ENCODE data around the gene CNBD2. TPM values are rescaled to one million over a fixed set of nuclear protein-coding genes. Genes with fewer than 3 reads are reported as not detected.
A peak's percentile ranks its signal among the peaks of the same experiment; 100 is the strongest.

CNBD2 gene
- total and polyA plus RNA-seq, 12 donors = 1.1 to 23.3 (median 5.2) TPM

- Histone ChIP-seq H3K4me1 (replicated peaks in 1 of 2) (no peaks in the 10 kb centered on the region), H3K27ac (no peak overlapping the region), H3K4me3 (no peak overlapping the region), H3K27me3 (no peaks in the 10 kb centered on the region), H3K36me3 (replicated peaks in 1 of 2) (no peaks in the 10 kb centered on the region), H3K9me3 (replicated peaks in 1 of 3) (no peaks in the 10 kb centered on the region)
- no peak for DNase-seq
- TF ChIP-seq CTCF (IDR thresholded peaks at IDR 0.05) (no peak), POLR2A (IDR thresholded peaks at IDR 0.05) (no peak)
- WGBS, 4 donors = 84 to 100% (median 91%) methylated on average over 2 of the region's 2 CpGs
- intact Hi-C loops (cut with DNase I) = loop anchor here in 1 of 2 donors (10.0 kb wide), 1 partner anchor 459 kb away; no protein-coding TSS in a partner anchor
Observed at GRCh38 chr20:35985806-35986205, 17.4 kb downstream of the CNBD2 start.

- no peak for DNase-seq
- no peaks in the 10 kb centered on the region for H3K27me3 ChIP-seq
- WGBS, 4 donors = 65 to 88% (median 70%) methylated on average over 2 of the region's 2 CpGs
Observed at GRCh38 chr20:35988910-35989463, 20.6 kb downstream of the CNBD2 start.

GRCh38 chr20:35991142-35991771 lies 22.9 kb downstream of the CNBD2 start:
- Histone ChIP-seq H3K36me3 (replicated peaks in 1 of 2) (no peaks in the 10 kb centered on the region), H3K4me1 (replicated peaks in 1 of 2) (no peaks in the 10 kb centered on the region), H3K27ac (no peak overlapping the region), H3K9me3 (replicated peaks in 1 of 3) (no peaks in the 10 kb centered on the region), H3K27me3 (no peaks in the 10 kb centered on the region), H3K4me3 (no peak overlapping the region)
- intact Hi-C loops (cut with DNase I) = no loop called here
- 25 to 36% (median 31%) methylated on average over 3 of the region's 3 CpGs for WGBS, 4 donors
- peak in 3 of 7 donors; percentile 29 for DNase-seq
- TF ChIP-seq POLR2A (IDR thresholded peaks at IDR 0.05) (no peak), CTCF (IDR thresholded peaks at IDR 0.05) (peak in 5 of 6 experiments; percentile 23 to 49 (median 27))

More at GRCh38 chr20:35988910-35989463, 20.6 kb downstream of the CNBD2 start:
- Histone ChIP-seq H3K27ac (no peak overlapping the region), H3K4me1 (replicated peaks in 1 of 2) (no peaks in the 10 kb centered on the region), H3K9me3 (replicated peaks in 1 of 3) (no peaks in the 10 kb centered on the region), H3K4me3 (no peak overlapping the region), H3K36me3 (replicated peaks in 1 of 2) (no peaks in the 10 kb centered on the region)
- intact Hi-C loops (cut with DNase I) = loop anchor here in 1 of 2 donors (10.0 kb wide), 1 partner anchor 456 kb away; no protein-coding TSS in a partner anchor
- TF ChIP-seq POLR2A (IDR thresholded peaks at IDR 0.05) = no peak
- no peak for TF ChIP-seq CTCF (IDR thresholded peaks at IDR 0.05)

- Histone ChIP-seq H3K9me3 (replicated peaks in 1 of 3) (no peaks in the 10 kb centered on the region), H3K27ac (no peak overlapping the region), H3K4me1 (replicated peaks in 1 of 2) (no peaks in the 10 kb centered on the region), H3K4me3 (no peak overlapping the region), H3K36me3 (replicated peaks in 1 of 2) (no peaks in the 10 kb centered on the region), H3K27me3 (no peaks in the 10 kb centered on the region)
- TF ChIP-seq CTCF (IDR thresholded peaks at IDR 0.05) = peak; percentile 61 to 82 (median 72)
- no peak for TF ChIP-seq POLR2A (IDR thresholded peaks at IDR 0.05)
- 1 to 2% (median 2%) methylated on average over 6 of the region's 6 CpGs for WGBS, 4 donors
- intact Hi-C loops (cut with DNase I) = no loop called here
- peak; percentile 37 to 72 (median 48) for DNase-seq
Observed at GRCh38 chr20:35992713-35993335, 24.4 kb downstream of the CNBD2 start.

Data from adrenal gland (tissue), 12 donors.